ENCODE data around the gene DUSP18. TPM values are rescaled to one million over a fixed set of nuclear protein-coding genes. Genes with fewer than 3 reads are reported as not detected.
"Not testable (repeated sequence)": the region's sequence is repeated elsewhere in the genome, so short reads cannot be mapped to it uniquely, and the experiment has no call there.

The DUSP18 gene
- total RNA-seq, 2 donors from 2014 or later = 6.9 to 8.5 TPM

DNA sequence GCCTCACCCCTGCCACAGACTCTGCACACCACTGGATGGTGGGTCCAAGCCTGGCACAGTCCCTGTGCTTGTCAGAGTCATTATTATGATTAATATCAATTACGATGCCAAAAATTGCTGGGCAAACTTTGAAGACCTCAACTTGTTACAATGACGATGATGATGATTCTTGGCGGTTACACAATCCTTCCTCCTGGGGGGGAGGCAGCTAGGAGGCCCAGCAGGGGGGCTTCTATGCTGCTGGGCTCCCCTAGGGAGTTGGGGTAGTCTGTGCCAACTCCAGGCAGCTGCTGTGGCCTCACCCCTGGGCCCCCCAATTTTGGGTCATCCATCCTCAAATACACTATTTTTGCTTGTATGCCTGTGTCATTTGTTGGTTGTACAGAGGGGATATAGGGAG is 20.1 kb downstream of the DUSP18 start:
- intact Hi-C loops (cut with DNase I) = no loop called here
- no peak for DNase-seq (ENCODE audit: low spot score)

- intact Hi-C loops (cut with DNase I) = no loop called here
- no peak for DNase-seq (ENCODE audit: low spot score)
These were observed 21.0 kb downstream of the DUSP18 start for GRCh38 chr22:30646518-30647160.

DNA sequence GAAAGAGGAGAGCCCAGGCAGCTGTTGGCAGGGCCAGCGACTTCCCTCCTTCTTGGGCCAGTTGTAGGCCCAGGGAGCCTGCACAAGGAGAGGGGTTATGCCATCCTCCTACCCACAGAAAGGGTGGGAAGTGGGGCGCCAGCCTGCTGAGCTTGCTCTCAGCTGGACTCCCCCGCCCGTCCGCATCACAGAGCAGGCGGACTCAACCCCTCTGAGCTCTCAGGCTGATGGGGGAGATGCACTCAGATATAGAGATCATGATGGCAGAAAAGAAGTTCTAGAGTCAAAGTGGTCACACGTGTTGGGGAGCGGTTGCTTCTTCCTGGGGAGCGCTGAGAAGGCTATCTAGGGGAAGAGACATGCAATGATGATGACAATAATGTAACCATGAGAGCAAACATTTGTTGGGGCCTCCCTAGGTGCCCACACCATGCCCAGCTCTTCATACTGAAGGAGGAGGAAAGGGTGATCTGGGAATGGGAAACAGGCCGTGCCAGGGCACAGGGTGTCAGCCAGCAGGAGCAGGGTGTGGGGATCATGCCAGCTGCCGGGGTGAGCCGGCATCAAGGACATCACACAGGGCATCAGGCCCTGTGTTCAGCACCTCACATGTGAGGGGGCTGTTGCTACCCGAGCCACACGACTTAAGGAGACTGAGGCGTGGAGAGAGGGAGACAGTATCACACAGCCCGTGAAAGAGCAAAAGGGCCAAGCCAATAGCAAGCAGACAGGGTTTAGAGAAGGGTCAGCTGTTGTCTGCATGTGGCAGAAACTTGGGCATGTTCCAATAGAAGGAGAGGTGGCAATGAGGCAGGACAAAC is 24.4 kb downstream of the DUSP18 start:
- no peak for DNase-seq (ENCODE audit: low spot score)
- intact Hi-C loops (cut with DNase I) = no loop called here

- intact Hi-C loops (cut with DNase I) = no loop called here
- DNase-seq (ENCODE audit: low spot score) = no peak
These were observed 26.7 kb downstream of the DUSP18 start for GRCh38 chr22:30640839-30641430.

DNA sequence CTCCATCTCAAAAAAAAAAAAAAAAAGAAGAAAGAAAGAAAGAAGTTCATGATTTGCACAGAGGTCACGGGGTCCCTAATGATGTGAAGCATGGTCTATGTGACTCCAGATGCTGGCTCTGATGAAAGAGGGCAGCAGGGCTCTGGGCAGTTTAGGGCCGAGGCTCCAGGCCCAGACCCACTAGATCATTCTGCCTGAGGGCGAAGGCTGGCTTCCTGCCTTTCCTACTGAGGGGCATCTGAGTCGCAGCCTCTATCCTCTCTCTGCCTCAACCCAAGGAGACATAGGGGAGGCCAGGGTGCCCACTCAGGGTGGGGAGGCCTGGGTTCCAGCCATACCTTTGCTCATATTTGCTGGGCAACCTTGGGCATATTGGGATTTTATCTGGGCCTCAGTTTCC is 27.3 kb downstream of the DUSP18 start:
- intact Hi-C loops (cut with DNase I) = no loop called here
- no peak for DNase-seq (ENCODE audit: low spot score)

GRCh38 chr22:30637701-30638114 is 30.0 kb downstream of the DUSP18 start:
- intact Hi-C loops (cut with DNase I) = no loop called here
- DNase-seq (ENCODE audit: low spot score) = no peak

DNA sequence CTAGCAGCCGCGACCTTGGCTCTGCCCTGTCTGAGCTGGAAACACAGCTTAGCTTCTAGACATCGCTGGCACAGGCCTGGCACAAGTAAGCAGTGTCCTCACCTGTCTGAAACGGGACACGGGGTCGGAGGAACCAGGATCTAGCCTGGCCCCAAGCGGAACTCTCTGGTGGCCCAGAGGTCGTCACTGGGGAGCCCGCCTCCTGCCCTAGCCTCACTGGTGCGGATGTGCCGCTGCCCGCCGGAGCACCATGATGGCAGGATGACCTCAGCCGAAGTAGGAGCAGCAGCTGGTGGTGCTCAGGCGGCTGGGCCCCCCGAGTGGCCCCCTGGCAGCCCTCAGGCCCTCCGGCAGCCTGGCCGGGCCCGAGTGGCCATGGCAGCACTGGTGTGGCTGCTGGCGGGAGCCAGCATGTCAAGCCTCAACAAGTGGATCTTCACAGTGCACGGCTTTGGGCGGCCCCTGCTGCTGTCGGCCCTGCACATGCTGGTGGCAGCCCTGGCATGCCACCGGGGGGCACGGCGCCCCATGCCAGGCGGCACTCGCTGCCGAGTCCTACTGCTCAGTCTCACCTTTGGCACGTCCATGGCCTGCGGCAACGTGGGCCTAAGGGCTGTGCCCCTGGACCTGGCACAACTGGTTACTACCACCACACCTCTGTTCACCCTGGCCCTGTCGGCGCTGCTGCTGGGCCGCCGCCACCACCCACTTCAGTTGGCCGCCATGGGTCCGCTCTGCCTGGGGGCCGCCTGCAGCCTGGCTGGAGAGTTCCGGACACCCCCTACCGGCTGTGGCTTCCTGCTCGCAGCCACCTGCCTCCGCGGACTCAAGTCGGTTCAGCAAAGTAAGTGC is 31.2 kb downstream of the DUSP18 start:
- DNase-seq (ENCODE audit: low spot score) = peak; percentile 81
- intact Hi-C loops (cut with DNase I) = no loop called here

DNA sequence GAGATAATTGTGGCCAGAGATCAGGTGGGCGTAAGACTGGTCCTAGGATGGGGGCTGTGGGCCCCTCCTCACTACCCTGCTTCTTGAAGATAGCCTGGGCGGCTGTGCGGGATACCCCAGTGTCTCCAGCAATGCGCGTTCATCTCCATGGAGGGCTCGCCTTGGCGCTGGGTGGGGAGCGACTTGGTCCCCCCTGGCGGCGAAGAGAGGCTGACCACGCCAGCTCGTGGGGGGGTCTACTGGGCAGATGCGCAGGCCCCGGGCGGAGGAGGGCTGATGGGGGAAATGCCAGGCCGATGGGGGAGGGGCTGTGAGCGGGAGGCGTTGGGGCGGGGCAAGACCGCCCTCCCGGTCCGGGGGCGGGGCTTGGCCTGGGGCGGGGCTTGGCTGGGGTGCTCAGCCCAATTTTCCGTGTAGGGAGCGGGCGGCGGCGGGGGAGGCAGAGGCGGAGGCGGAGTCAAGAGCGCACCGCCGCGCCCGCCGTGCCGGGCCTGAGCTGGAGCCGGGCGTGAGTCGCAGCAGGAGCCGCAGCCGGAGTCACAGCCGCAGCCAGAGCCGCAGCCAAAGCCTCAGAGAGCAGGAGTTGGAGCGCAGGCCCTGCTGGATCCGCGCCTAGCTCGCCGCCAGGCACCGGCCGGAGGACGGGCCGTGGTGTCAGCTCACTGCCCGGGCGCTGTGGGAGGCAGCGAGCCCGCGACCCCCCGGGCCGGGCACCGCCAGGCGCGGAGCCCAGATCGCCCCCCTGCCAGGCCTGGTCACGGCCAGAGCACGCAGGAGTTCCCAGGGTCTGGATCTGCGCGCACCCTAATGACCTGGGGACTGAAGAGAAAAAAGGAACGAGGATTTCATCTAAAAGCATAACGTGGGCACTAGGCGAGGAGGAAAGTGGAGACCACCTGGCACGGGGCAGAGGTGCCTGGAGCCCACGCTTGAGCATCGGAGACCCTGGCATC is 32.1 kb downstream of the DUSP18 start, which contains the start of gene SLC35E4:
Gene SLC35E4 (plus strand): TSS at position 509 of the 953 bp plus-strand sequence. CDS start 670 bp downstream, outside the sequence.
- intact Hi-C loops (cut with DNase I) = no loop called here
- DNase-seq (ENCODE audit: low spot score) = peak; percentile 98

- DNase-seq (ENCODE audit: low spot score) = peak; percentile 96
- intact Hi-C loops (cut with DNase I) = loop anchor here (1.0 to 5.0 kb wide), 2 partner anchors 120 to 123 kb away; no protein-coding TSS in a partner anchor
These were observed 33.0 kb downstream of the DUSP18 start for GRCh38 chr22:30634471-30635233.

GRCh38 chr22:30631469-30631868 is 36.2 kb downstream of the DUSP18 start:
- intact Hi-C loops (cut with DNase I) = loop anchor here in 1 of 2 donors (5.0 kb wide), 1 partner anchor 126 kb away; no protein-coding TSS in a partner anchor
- DNase-seq (ENCODE audit: low spot score) = not testable (repeated sequence)

- DNase-seq (ENCODE audit: low spot score) = no peak
- intact Hi-C loops (cut with DNase I) = no loop called here
These were observed 39.2 kb downstream of the DUSP18 start for GRCh38 chr22:30628491-30628890.

DNA sequence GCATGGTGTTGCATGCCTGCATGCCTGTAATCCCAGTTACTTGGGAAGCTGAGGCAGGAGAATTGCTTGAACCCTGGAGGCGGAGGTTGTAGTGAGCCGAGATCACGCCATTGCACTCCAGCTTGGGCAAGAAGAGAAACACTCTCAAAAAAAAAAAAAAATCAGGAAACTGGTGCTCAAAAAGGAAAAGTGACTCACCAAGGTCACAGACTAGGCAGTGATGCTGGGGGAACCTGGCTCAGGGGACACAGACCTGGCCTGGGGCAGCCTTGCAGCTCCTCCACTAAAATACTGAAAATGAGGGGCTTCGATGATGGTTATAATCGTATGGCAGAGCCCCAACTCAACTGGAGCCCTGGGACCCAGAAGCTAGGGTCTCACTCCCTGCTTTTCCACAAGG is 40.2 kb downstream of the DUSP18 start:
- intact Hi-C loops (cut with DNase I) = no loop called here
- DNase-seq (ENCODE audit: low spot score) = no peak

- intact Hi-C loops (cut with DNase I) = no loop called here
- no peak for DNase-seq (ENCODE audit: low spot score)
These were observed 41.3 kb downstream of the DUSP18 start for GRCh38 chr22:30626413-30626812.

- DNase-seq (ENCODE audit: low spot score); intact Hi-C loops (cut with DNase I): not testable (repeated sequence)
These were observed 47.8 kb downstream of the DUSP18 start for GRCh38 chr22:30619909-30620308.

GRCh38 chr22:30617819-30618218 is 49.9 kb downstream of the DUSP18 start:
- DNase-seq (ENCODE audit: low spot score) = no peak
- intact Hi-C loops (cut with DNase I) = no loop called here

GRCh38 chr22:30615543-30615954 is 52.1 kb downstream of the DUSP18 start:
- intact Hi-C loops (cut with DNase I) = no loop called here
- no peak for DNase-seq (ENCODE audit: low spot score)

DNA sequence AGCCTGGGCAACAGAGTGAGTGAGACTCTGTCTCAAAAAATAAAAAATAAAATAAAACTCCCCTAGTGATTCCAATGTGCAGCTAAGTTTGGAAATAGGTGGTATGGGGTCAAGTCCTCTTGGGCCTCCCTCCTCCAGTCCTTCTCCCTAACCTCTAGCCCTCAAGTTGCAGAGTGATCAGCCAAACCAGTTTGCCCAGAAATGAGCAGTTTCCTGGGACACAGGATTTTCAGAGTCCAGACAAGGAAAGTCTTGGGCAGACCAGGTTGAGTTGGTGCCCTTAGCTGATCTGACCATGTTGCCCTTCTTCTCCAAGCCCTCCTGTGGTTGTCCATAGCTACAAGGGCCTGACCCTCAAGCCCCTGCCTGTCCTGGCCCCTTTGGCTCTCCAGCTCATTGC is 52.8 kb downstream of the DUSP18 start:
- intact Hi-C loops (cut with DNase I) = no loop called here
- no peak for DNase-seq (ENCODE audit: low spot score)
